Measurements from ENCODE around the gene NCAM2.
A peak's percentile ranks its signal among the peaks of the same experiment; 100 is the strongest.

NCAM2 gene

GRCh38 chr21:21458124-21458631 lies 460.0 kb downstream of the NCAM2 start:
- no peak for DNase-seq (ENCODE audit: low spot score)

GRCh38 chr21:21460979-21461378 lies 462.8 kb downstream of the NCAM2 start:
- DNase-seq (ENCODE audit: low spot score), result no peak

- peak; percentile 16 for DNase-seq (ENCODE audit: low spot score)
These were observed 465.2 kb downstream of the NCAM2 start for GRCh38 chr21:21463456-21463855.

DNA sequence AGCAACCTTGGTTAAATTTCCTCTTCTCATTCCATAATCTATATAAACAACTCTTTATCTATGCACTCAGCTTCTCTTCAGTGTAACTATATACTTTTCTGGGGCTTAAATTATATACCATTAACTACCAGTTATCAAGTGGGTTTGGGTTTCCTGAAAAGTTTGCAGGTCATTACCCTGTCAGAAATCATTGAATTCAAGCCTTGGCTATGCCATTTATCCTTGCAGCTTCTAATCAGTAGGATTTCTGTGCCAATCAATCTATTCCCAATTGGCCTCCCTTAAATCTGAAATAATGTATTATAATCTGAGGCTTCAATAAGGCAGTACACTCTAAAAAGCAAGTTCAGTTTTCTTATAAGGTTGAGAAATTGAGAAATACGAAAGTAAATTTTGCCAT lies 466.5 kb downstream of the NCAM2 start:
- DNase-seq (ENCODE audit: low spot score), result no peak

- no peak for DNase-seq (ENCODE audit: low spot score)
These were observed 468.5 kb downstream of the NCAM2 start for GRCh38 chr21:21466752-21467151.

DNA sequence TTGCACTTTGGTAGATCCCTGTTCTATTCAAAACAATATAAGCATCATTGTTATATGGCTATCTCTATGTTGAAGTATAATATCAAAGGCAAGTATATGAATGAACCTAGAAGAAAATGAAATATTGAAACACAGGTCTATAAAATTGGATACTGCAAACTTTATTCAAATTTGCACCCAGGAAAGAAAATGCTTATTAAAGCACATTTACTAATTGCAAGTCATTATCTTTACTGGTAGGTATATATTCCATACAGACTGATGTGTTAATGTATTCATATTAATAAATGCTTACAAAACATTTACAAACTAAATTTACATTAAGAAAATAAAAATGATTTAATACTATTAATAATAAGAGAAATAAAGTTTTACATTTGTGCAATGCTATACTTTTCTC lies 469.8 kb downstream of the NCAM2 start:
- DNase-seq (ENCODE audit: low spot score), result no peak

DNA sequence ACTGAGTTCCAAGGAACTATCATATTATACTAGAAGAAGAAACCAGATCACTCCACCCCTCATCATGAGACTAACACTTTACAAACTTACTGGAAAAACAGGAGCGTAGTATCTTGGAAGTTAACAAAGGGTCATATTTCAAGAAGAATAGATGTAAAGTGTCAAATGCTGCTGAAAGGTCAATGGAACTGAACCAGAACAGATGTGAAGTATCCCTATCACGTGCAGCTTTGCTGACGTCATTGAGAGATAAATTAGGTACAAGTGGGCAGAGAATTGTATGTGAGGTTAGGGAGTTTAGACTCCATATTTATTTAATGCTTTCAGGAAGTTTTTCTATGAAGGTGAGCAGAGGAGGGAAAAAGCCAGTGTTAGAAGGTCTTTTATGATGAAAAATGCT lies 483.0 kb downstream of the NCAM2 start:
- no peak for DNase-seq (ENCODE audit: low spot score)

DNA sequence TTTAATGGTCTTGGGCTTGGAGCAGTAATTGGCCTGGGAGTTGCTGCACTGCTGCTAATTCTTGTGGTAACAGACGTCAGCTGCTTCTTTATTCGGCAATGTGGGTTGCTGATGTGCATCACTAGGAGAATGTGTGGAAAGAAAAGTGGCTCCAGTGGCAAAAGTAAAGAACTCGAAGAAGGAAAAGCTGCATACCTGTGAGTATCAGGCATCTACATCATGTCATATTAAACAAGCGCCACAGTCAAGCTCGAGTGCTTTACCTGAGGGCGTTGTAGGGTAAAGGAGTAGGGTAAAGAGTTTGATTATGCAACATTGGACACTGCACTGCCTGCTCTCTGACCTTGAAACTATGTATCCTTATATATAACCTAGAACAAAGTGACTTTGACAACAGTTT lies 510.6 kb downstream of the NCAM2 start:
- DNase-seq (ENCODE audit: low spot score), result no peak

- no peak for DNase-seq (ENCODE audit: low spot score)
These were observed 532.5 kb downstream of the NCAM2 start for GRCh38 chr21:21530680-21531079.

GRCh38 chr21:21547368-21547953 lies 549.3 kb downstream of the NCAM2 start:
- no peak for DNase-seq (ENCODE audit: low spot score)

DNA sequence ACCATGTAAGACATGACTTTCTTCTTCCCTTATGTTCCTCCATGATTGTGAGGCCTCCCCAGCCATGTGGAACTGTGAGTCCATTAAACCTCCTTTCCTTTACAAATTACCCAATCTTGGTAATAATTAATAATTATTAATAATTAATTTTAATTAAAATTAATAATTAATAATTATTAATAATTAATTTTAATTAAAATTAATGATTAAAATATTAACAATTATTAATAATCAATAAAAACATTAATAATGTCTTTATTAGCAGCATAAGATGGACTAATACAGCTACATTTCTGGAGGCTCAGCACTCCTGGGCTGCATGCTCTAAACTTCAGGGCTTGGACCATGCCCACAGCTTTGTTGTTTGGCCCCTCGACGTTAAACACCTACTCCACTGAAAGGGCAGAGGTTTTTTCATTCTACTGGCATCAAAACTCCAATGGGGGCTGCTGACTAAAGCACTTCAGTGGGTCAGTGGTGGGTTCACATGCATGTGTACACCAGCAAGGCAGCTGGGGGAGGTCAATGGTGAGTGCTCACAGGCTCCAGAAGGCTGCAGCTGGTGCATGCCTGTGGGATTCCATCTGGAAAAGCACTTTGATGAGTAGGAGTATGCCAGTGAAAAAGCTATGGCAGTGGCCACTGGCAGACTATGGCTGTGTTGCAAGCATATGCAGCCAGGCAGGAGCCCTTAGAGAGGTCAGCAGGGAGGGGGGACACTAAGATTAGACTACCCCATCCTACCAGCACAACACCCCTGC lies 561.3 kb downstream of the NCAM2 start:
- DNase-seq (ENCODE audit: low spot score), result no peak
